ENCODE measurements around the gene RPA1.
"Not testable (repeated sequence)": the region's sequence is repeated elsewhere in the genome, so short reads cannot be mapped to it uniquely, and the experiment has no call there.

RPA1 gene

DNA sequence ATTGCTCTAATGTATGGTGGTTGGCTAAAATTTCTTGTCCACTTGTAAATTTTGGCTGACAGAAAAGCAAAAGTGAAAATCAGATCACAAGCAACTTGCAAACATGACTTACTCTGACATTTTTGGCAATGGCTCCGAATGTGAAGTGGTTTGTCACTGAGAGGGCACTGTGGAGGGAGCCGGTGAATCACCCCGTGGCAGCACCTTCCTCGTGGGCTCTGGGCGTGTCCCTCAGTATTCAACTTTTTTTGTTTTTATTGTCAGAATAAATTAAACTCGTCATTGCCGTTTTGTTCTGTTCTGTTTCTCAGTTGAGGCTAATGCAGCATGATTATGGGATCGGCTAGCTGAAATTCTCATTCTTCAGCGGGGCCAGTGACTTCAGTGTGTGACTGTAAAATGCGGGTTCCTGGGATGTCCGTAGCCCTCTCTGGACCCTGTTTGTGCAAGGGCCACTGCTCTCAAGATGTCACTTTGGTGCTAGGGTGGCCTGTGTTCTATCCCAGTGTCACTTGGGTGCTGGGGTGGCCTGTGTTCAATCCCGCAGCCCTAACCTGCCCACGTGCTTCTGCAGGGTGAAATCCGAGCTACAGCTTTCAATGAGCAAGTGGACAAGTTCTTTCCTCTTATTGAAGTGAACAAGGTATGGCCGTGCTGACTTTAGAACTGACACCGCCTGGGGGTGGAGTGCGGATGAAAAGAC is 48.8 kb downstream of the RPA1 start:
- no peak for DNase-seq (ENCODE audit: low read depth, low spot score)

GRCh38 chr17:1880851-1881630 is 51.2 kb downstream of the RPA1 start:
- DNase-seq (ENCODE audit: low read depth, low spot score), result no peak

- DNase-seq (ENCODE audit: low read depth, low spot score), result peak; percentile 10
These were observed 53.0 kb downstream of the RPA1 start for GRCh38 chr17:1882836-1883235.

DNA sequence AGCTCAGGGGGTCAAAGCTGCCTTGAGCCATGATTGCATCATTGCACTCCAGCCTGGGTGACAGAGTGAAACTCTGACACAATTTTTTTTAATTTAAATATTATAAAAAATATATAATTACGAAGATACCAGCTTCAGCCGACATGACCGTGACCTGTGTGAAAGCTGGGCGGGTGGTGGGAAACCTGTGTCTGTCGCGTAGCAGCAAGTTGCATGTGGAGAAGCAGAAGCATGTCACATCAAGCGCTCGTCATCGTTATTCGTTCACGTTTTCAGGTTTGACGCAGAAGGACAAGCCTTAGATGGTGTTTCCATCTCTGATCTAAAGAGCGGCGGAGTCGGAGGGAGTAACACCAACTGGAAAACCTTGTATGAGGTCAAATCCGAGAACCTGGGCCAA is 53.7 kb downstream of the RPA1 start:
- DNase-seq (ENCODE audit: low read depth, low spot score), result no peak

DNA sequence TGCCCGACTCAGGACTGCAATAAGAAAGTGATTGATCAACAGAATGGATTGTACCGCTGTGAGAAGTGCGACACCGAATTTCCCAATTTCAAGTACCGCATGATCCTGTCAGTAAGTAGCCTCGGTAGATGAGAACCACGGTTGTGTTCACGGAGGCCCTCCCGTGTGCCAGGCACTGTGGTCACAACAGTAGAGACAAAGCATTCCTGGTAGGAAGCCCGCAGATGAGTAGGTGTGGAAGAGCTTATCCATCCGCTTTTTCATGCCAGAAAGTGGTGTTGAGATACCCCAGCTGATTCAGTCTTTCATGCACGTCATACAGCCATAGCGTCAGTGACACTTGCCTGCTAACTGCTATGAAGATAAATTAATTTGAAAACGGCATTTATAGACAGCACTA is 58.9 kb downstream of the RPA1 start:
- no peak for DNase-seq (ENCODE audit: low read depth, low spot score)

GRCh38 chr17:1890758-1891450 is 61.1 kb downstream of the RPA1 start:
- DNase-seq (ENCODE audit: low read depth, low spot score), result no peak

DNA sequence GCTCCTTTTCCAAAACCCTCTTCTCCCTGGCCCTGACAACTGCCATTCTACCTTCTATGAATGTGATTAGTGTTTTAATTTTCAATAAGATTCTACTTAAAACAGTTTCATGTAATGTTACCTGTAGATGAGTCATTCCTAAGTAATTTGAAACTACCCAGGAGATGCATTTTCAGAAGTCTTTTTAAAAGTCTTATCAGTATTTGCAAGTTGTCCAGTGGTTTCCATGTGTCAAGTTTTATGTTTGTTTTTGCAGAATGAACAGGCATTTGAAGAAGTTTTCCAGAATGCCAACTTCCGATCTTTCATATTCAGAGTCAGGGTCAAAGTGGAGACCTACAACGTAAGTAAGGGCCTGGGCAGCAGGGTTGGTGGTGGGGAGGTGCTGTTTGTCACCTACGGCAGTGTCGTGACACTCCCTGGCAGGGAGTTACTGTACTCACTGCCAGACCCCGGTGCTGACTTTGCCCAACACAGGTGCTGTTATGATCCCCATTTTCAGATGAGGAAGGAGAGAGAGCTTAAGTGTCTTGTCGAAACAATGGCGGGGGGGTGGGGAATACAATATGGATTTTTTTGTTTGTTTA is 65.0 kb downstream of the RPA1 start:
- DNase-seq (ENCODE audit: low read depth, low spot score), result no peak

GRCh38 chr17:1895479-1895878 is 65.7 kb downstream of the RPA1 start:
- not testable (repeated sequence) for DNase-seq (ENCODE audit: low read depth, low spot score)

GRCh38 chr17:1896243-1897104 is 66.7 kb downstream of the RPA1 start:
- DNase-seq (ENCODE audit: low read depth, low spot score), result no peak

DNA sequence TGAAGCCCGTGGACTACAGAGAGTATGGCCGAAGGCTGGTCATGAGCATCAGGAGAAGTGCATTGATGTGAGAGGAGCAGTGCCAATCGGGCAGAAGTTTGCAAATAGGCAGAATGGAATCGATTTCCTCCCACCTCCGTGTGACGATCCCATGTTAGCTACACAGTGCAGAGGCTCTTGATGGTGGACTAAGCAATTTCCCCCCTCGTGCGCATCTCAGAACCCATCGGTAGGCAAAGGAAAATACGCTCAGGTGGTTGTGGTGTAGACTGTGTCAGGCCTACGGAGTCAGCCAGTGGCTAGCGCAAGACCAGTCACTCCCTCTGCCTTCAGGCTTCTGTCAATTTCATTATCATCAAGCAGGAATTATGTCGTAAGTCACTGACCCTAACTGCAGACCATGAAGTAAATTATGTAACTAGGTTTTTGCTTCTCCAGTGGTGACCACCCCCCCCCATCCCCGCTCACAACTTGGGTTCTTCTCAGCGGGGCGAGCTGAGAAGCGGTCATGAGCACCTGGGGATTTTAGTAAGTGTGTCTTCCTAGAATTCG is 67.4 kb downstream of the RPA1 start:
- no peak for DNase-seq (ENCODE audit: low read depth, low spot score)

DNA sequence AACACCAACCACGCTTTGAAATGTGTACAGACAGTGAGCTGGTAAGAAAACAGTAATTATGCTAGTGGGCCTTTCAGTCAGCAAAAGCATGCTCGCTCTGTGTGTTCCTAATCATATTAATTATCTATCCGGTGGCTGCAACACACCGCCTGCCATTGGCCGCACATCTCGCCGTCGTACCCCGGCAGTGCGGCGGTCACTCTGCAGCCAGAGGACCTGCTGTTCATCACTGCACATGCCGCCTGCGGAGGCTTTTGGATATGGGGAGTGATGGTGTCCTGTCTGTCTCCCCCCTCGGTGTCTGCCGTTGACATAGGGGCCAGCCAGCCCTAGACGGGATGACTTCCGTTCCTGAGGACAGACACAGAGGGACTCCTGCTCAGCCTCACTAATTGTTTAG is 68.5 kb downstream of the RPA1 start:
- DNase-seq (ENCODE audit: low read depth, low spot score), result no peak

DNA sequence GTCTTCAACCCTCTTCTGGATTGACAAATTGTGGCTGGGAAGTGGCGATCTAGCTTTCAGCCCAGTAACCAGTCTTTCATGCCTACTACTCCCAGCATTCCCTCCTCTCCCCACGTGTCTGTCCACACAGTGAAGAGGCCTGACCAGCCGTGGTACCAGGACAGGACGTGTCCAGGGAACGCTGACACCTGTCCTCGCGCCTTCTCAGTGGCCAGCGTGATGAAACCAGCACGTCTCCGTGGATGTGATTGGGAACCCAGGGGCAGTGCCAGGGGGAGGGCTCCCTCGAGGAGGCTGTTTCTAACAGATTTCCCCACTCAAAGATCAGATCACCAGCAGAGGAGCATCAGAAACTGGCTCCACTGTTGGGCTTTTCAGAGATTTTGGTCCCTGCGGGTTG is 69.1 kb downstream of the RPA1 start:
- DNase-seq (ENCODE audit: low read depth, low spot score), result no peak

DNA sequence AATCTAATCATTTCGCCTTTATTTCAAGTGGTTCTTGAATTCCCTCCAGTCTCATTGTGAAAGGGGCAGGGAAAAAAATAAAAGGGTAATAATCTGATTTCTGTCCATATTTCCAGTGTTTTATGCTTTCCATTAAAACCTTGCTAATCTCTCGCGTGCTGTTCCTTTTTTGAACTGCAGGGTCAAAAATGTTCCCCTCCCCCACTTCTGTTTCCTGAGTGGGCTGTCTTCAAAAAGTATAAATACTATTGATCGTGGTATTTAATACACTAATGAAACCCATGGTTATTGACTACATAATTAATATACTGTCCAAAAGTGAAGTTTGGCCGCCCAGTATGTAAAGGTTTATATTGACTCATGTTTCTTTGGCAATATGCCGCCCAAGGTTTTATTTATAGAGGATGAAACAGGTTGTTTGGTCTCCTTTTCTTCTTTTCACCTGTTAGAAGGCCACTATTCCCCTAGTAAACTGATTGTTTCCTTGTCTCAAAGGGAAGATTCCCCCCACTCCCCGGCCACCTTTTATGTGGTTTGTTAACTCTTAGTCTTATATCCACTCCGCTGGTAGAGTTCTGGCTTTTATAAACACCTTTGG is 69.7 kb downstream of the RPA1 start:
- DNase-seq (ENCODE audit: low read depth, low spot score), result no peak

DNA sequence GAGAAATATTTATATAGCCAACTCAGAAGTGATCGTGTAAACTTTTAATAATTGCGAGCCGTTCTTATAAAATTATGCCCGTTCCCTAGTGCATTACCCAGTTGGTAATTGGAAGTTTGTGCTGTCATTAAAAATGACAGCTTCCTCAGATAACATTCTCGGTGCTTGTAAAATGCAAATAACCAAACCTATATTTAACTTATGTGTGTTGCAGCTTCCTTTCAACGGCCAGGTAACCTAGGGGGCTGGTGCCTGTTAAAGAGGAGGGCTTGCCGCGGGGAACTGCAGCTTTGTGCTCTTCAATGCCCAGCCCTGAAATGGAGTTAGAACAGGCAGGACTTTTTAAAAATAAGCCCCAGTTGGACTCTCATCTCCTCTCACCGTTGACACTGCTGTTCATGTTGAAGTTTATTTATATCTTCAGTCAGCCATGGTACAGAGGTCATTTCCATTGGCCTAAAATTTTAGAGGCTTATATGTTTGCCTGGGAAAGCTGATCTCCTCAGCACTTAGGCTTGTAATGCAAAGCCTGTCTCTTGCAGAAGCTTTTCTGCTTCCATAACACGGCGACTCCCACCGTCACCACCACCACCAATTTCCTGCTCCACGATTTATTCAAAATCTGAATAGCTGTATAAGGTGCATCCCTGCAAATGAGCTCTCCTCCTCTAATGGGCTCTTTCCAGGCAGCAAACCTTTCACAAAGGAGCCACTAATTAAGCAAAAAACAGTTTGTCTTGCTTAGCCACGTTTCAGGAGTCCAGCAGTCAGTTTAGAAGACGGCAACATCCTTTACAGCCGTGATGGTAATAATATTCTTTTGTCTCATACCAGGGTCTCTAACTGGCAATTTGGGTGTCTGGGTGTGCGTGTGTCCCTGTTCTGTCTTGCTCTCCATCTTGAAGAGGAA is 74.7 kb downstream of the RPA1 start:
- no peak for DNase-seq (ENCODE audit: low read depth, low spot score)

GRCh38 chr17:1905190-1905913 is 75.5 kb downstream of the RPA1 start:
- DNase-seq (ENCODE audit: low read depth, low spot score), result no peak

- DNase-seq (ENCODE audit: low read depth, low spot score), result no peak
These were observed 76.9 kb downstream of the RPA1 start for GRCh38 chr17:1906662-1907101.

- no peak for DNase-seq (ENCODE audit: low read depth, low spot score)
These were observed 77.4 kb downstream of the RPA1 start for GRCh38 chr17:1907216-1907631.

DNA sequence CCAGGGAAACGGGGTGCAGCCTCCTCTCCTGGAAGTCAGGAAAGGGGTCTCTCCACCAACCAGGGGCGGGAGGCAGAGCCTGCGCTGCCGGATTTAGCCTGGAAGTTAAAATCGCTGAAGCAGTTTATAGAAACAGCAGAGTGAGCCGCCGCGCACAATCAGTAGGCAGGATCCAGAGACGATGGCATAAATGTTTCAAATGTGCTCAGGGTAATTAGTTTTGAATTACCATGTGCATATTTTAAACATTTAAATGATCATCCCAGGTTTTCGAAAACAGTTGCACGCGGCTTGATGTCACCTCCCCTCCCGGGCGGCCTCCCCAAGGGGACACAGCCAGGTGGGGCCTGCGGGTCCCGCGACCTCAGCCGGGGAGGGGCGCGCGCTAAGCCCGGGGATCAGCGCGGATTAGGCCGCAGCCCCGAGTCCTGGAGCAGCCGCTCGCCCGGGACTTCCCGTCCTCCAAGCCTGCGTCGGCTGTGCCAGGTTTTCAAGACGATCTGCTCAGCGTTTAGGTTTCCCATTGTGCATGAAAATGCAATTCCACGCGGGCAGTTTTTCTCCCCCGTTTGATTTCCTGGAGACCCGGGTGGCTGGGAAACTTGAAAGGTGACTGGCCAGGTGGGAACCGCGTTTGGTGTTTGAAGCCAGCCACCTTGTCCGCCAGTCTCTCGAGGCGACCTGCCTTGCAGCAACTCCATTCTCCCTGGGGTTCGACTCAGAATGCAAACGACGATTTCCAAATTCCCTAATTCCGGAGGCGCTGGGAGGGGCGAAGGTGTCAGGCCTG is 78.3 kb downstream of the RPA1 start:
- DNase-seq (ENCODE audit: low read depth, low spot score), result no peak

Data from smooth muscle cell of the brain vasculature (primary cell).